IMR-90 (cell line): ENCODE results near the gene PAK4. TPM values are rescaled to one million over a fixed set of nuclear protein-coding genes. Genes with fewer than 3 reads are reported as not detected.

Experiments
- ATAC-seq: fragments of 200-7000 bp; cut with Tn5 transposase; 2 replicates; pipeline ENCODE4 v1.9.1; 2020; ENCODE audit warnings: low read depth, mild to moderate bottlenecking, moderate library complexity
- BruUV-seq: library from RNA; stranded (reverse); fragments of 400-500 nt; replicated peaks from 2 replicates; lab custom pipeline; 2021; lab: Mats Ljungman, UMichigan
- CTCF ChIA-PET: fragments of 300-600 bp; formaldehyde crosslinking; extraction: SDS; loops from one replicate; lab custom pipeline; 2021; ENCODE audit warnings: antibody characterized with exemption; lab: Yijun Ruan, JAX
- POLR2A ChIA-PET: fragments of 300-600 bp; sonication (Branson Sonifier 250); formaldehyde crosslinking; loops from one replicate; lab custom pipeline; 2022; ENCODE audit warnings: antibody characterized with exemption; ENCODE audit not compliant: unreplicated experiment; lab: Charles Lee
- DNase-seq: peaks from one replicate; pipeline ENCODE4 v3.0.0; 2013
- H2AFZ ChIP-seq: replicated peaks from 2 replicates; pipeline ENCODE3; 2013; ENCODE audit warnings: low read length, mild to moderate bottlenecking; ENCODE audit not compliant: poor library complexity
- H2AK5ac ChIP-seq: 2 replicates; pipeline ENCODE4 v1.6.1; 2013; ENCODE audit warnings: low read depth, low read length, inconsistent platforms
- H2AK9ac ChIP-seq: replicated peaks from 2 replicates; pipeline ENCODE3; 2013; ENCODE audit warnings: mild to moderate bottlenecking, low read depth, low read length, moderate library complexity; ENCODE audit not compliant: poor library complexity
- H2BK120ac ChIP-seq: 2 replicates; pipeline ENCODE4 v1.6.1; 2013; ENCODE audit warnings: low read depth, low read length, inconsistent platforms
- H2BK15ac ChIP-seq: 3 replicates; pipeline ENCODE4 v1.6.1; 2013; ENCODE audit warnings: low read depth, low read length, inconsistent platforms
- H2BK20ac ChIP-seq: 2 replicates; pipeline ENCODE4 v1.6.1; 2013; ENCODE audit warnings: low read depth, mild to moderate bottlenecking, inconsistent platforms, low read length, moderate library complexity
- H2BK5ac ChIP-seq: 2 replicates; pipeline ENCODE4 v1.6.1; 2013; ENCODE audit warnings: mild to moderate bottlenecking, low read depth, low read length, inconsistent platforms; ENCODE audit not compliant: poor library complexity, severe bottlenecking
- H3K14ac ChIP-seq: replicated peaks from 2 replicates; pipeline ENCODE4 v1.6.1; 2013; ENCODE audit warnings: low read depth, low read length, inconsistent platforms
- H3K18ac ChIP-seq: 2 replicates; pipeline ENCODE4 v1.6.1; 2013; ENCODE audit warnings: low read depth, low read length, control low read depth
- H3K23ac ChIP-seq: 2 replicates; pipeline ENCODE4 v1.6.1; 2013; ENCODE audit warnings: low read depth, low read length, inconsistent platforms
- H3K27ac ChIP-seq: 2 replicates; pipeline ENCODE4 v1.5.1; 2013; ENCODE audit warnings: mild to moderate bottlenecking, control low read depth, low read length; ENCODE audit not compliant: insufficient read depth
- H3K27me3 ChIP-seq: 2 replicates; pipeline ENCODE4 v1.6.1; 2013; ENCODE audit warnings: low read length; ENCODE audit not compliant: control insufficient read depth, insufficient read depth
- H3K36me3 ChIP-seq: 2 replicates; pipeline ENCODE4 v1.6.1; 2013; ENCODE audit warnings: low read length, mixed read lengths; ENCODE audit not compliant: control insufficient read depth, insufficient read depth
- H3K4ac ChIP-seq: 2 replicates; pipeline ENCODE4 v1.6.1; 2013; ENCODE audit warnings: low read depth, low read length, inconsistent platforms
- H3K4me1 ChIP-seq: 2 replicates; pipeline ENCODE4 v1.6.1; 2013; ENCODE audit warnings: low read length, mixed read lengths; ENCODE audit not compliant: control insufficient read depth, insufficient read depth
- H3K4me2 ChIP-seq: 2 replicates; pipeline ENCODE4 v1.6.1; 2013; ENCODE audit warnings: low read depth, mild to moderate bottlenecking, control low read depth, low read length, moderate library complexity
- H3K4me3 ChIP-seq: 2 replicates; pipeline ENCODE4 v1.5.1; 2013; ENCODE audit warnings: low read depth, mild to moderate bottlenecking, control low read depth, low read length, moderate library complexity; ENCODE audit not compliant: insufficient read depth
- H3K56ac ChIP-seq: 2 replicates; pipeline ENCODE4 v1.6.1; 2013; ENCODE audit warnings: low read length, inconsistent platforms; ENCODE audit not compliant: insufficient read depth; ENCODE audit errors: extremely low read depth
- H3K79me1 ChIP-seq, 2 experiments: 2 replicates each; pipeline ENCODE4 v1.6.1; 2013; ENCODE audit warnings: low read length in 2 of 2, inconsistent platforms in 1 of 2, low read depth in 1 of 2
- H3K9ac ChIP-seq: 2 replicates; pipeline ENCODE4 v1.6.1; 2013; ENCODE audit warnings: low read depth, low read length, control low read depth
- H3K9me1 ChIP-seq: 2 replicates; pipeline ENCODE4 v1.6.1; 2013; ENCODE audit warnings: low read length, inconsistent platforms; ENCODE audit not compliant: insufficient read depth
- H3K9me3 ChIP-seq: 2 replicates; pipeline ENCODE4 v1.6.1; 2013; ENCODE audit warnings: low read length; ENCODE audit not compliant: control insufficient read depth, insufficient read depth
- H4K20me1 ChIP-seq: 2 replicates; pipeline ENCODE4 v1.6.1; 2013; ENCODE audit warnings: low read length, inconsistent platforms; ENCODE audit not compliant: insufficient read depth
- H4K5ac ChIP-seq: 2 replicates; pipeline ENCODE4 v1.6.1; 2013; ENCODE audit warnings: mild to moderate bottlenecking, low read depth, low read length, control low read depth
- H4K8ac ChIP-seq, 2 experiments: 2 replicates each; pipeline ENCODE4 v1.6.1; 2013; ENCODE audit warnings: low read depth in 2 of 2, low read length in 2 of 2, control low read depth in 1 of 2, inconsistent platforms in 1 of 2
- H4K91ac ChIP-seq: 2 replicates; pipeline ENCODE4 v1.6.1; 2013; ENCODE audit warnings: low read depth, low read length, inconsistent platforms; ENCODE audit not compliant: insufficient read depth
- BHLHE40 ChIP-seq: fragments of 150-350 bp; IDR thresholded peaks from 2 replicates; pipeline ENCODE4 v1.6.1; 2016; ENCODE audit warnings: mild to moderate bottlenecking, low read depth, low read length
- CEBPB ChIP-seq: IDR thresholded peaks from 2 replicates; pipeline ENCODE4 v1.6.1; 2012; ENCODE audit warnings: low read depth, low read length, improper control_type of control experiment
- CHD1 ChIP-seq: IDR thresholded peaks from 2 replicates; pipeline ENCODE4 v1.6.1; 2012; ENCODE audit warnings: low read depth, low read length, improper control_type of control experiment
- CTCF ChIP-seq: conservative IDR thresholded peaks from 2 replicates; pipeline ENCODE4 v1.5.1; 2012; ENCODE audit warnings: mild to moderate bottlenecking, low read depth, low read length, improper control_type of control experiment
- ELK1 ChIP-seq: fragments of 150-350 bp; IDR thresholded peaks from 2 replicates; pipeline ENCODE4 v1.6.1; 2016; ENCODE audit warnings: low read depth, mild to moderate bottlenecking, low read length, moderate library complexity, borderline replicate concordance
- FOS ChIP-seq: fragments of 150-350 bp; IDR thresholded peaks from 2 replicates; pipeline ENCODE4 v1.6.1; 2016; ENCODE audit warnings: low read depth, low read length
- MAFK ChIP-seq: IDR thresholded peaks from 2 replicates; pipeline ENCODE4 v1.6.1; 2012; ENCODE audit warnings: low read depth, low read length, improper control_type of control experiment
- MAZ ChIP-seq: IDR thresholded peaks from 2 replicates; pipeline ENCODE4 v1.6.1; 2012; ENCODE audit warnings: low read depth, mild to moderate bottlenecking, low read length, improper control_type of control experiment, moderate library complexity, borderline replicate concordance
- MXI1 ChIP-seq: IDR thresholded peaks from 2 replicates; pipeline ENCODE4 v1.6.1; 2012; ENCODE audit warnings: low read depth, mild to moderate bottlenecking, low read length, moderate library complexity, borderline replicate concordance
- NFE2L2 ChIP-seq: fragments of 150-350 bp; IDR thresholded peaks from 2 replicates; pipeline ENCODE4 v1.6.1; 2016; ENCODE audit warnings: low read depth, mild to moderate bottlenecking, low read length
- POLR2A ChIP-seq: IDR thresholded peaks from 2 replicates; pipeline ENCODE4 v1.6.1; 2012; ENCODE audit warnings: mild to moderate bottlenecking, low read depth, low read length
- RAD21 ChIP-seq: IDR thresholded peaks from 2 replicates; pipeline ENCODE4 v1.6.1; 2012; ENCODE audit warnings: low read length, improper control_type of control experiment
- RCOR1 ChIP-seq: IDR thresholded peaks from 2 replicates; pipeline ENCODE4 v1.6.1; 2012; ENCODE audit warnings: mild to moderate bottlenecking, low read length, improper control_type of control experiment; ENCODE audit not compliant: insufficient replicate concordance
- RFX5 ChIP-seq: IDR thresholded peaks from 2 replicates; pipeline ENCODE4 v1.8.0; 2012; ENCODE audit warnings: low read depth, mild to moderate bottlenecking, low read length, moderate library complexity
- SMC3 ChIP-seq: fragments of 150-350 bp; IDR thresholded peaks from 2 replicates; pipeline ENCODE4 v1.6.1; 2016; ENCODE audit warnings: low read depth, mild to moderate bottlenecking, antibody characterized with exemption, low read length, moderate library complexity
- USF2 ChIP-seq: fragments of 150-350 bp; IDR thresholded peaks from 2 replicates; pipeline ENCODE4 v1.6.1; 2017; ENCODE audit warnings: mild to moderate bottlenecking, antibody characterized with exemption, low read length, low read depth
- WGBS, 2 experiments: methylation state at CpG; one replicate each; pipeline versions ENCODE4 v1.1.5 to v1.1.7; 2013; ENCODE audit warnings: missing lambda C conversion rate in 2 of 2; ENCODE audit not compliant: insufficient read length in 1 of 2; ENCODE audit errors: extremely low coverage in 2 of 2; 5-methylcytosine and 5-hydroxymethylcytosine counted together
- dilution Hi-C: fragments of 300-500 bp; cut with HindIII; formaldehyde crosslinking; loops from one replicate; pipeline ENCODE4 v1.14.3; 2018; ENCODE audit warnings: low sequenced_read_pairs; ENCODE audit not compliant: unreplicated experiment
- in situ Hi-C: fragments of 300-500 bp; cut with MboI; formaldehyde crosslinking; loops from 3 replicates; pipeline ENCODE4 v1.14.3; 2019; ENCODE audit warnings: low sequenced_read_pairs, inconsistent platforms, mixed read lengths
- intact Hi-C: fragments of 100-400 bp; cut with micrococcal nuclease; formaldehyde crosslinking; loops from 2 replicates; pipeline ENCODE4 v1.10.0; 2022
- polyA plus RNA-seq, 3 experiments: library from polyadenylated mRNA; depleted of rRNA; stranded (reverse); fragments of >200 nt; gene quantifications; 2 replicates each; pipeline ENCODE4 v1.2.3, GENCODE V29; 2012; ENCODE audit warnings: low replicate concordance in 1 of 3
- total RNA-seq: library from RNA; depleted of rRNA; stranded (reverse); fragments of >200 nt; gene quantifications from 2 replicates; pipeline ENCODE4 v1.2.3, GENCODE V29; 2012

PAK4 gene
- total and polyA plus RNA-seq, 2 of the 4 experiments (the other 2 are of a cell fraction), result 2.0 to 27.2 TPM

- intact Hi-C loops (no loop called here), in situ Hi-C loops (no loop called here), dilution Hi-C loops (no loop called here)
- no peak for TF ChIP-seq CTCF
- no peak for TF ChIP-seq ELK1
- TF ChIP-seq CEBPB, result no peak
- TF ChIP-seq RAD21, result no peak
- TF ChIP-seq MAZ, result no peak
- TF ChIP-seq MXI1, result no peak
- no peak for TF ChIP-seq FOS
- TF ChIP-seq BHLHE40, result no peak
- TF ChIP-seq USF2, result no peak
- TF ChIP-seq NFE2L2, result no peak
- TF ChIP-seq MAFK, result no peak
- TF ChIP-seq POLR2A, result no peak
- no peak for TF ChIP-seq RFX5
- no peak for TF ChIP-seq CHD1
- TF ChIP-seq SMC3, result no peak
- no peak for TF ChIP-seq RCOR1
- Histone ChIP-seq H3K79me1 (no peaks in the 10 kb centered on the region), H2BK120ac (no peak overlapping the region), H4K8ac (no peak overlapping the region), H2BK15ac (no peak overlapping the region), H4K5ac (no peak overlapping the region), H4K20me1 (no peaks in the 10 kb centered on the region), H3K9me1 (no peaks in the 10 kb centered on the region), H3K9ac (no peak overlapping the region), H2AK9ac (no peak overlapping the region), H3K27me3 (peaks cover 17% of the 10 kb centered on the region), H3K4me2 (no peak overlapping the region), H3K36me3 (no peaks in the 10 kb centered on the region), H2AK5ac (no peak overlapping the region), H3K18ac (no peak overlapping the region), H3K4ac (no peak overlapping the region), H2BK5ac (no peak overlapping the region), H3K9me3 (no peaks in the 10 kb centered on the region), H3K23ac (no peak overlapping the region), H3K56ac (no peak overlapping the region), H3K27ac (no peak overlapping the region), H3K14ac (no peak overlapping the region), H2AFZ (no peak overlapping the region), H3K4me3 (no peak overlapping the region), H4K91ac (no peak overlapping the region), H2BK20ac (no peak overlapping the region), H3K4me1 (0 out of 2 replicates have a peak, but pooled peaks cover 2% of the 10 kb centered on the region)
- no CpG with 5 or more reads among the region's 2 CpGs for WGBS, 2 experiments
- no peak for DNase-seq
- BruUV-seq, result no TSS peak
- CTCF ChIA-PET, result no interaction called here
- ATAC-seq, result no peak
- POLR2A ChIA-PET, result no interaction called here
Measured at GRCh38 chr19:39097721-39098120, 27.9 kb upstream of the PAK4 start.
